ENCODE data around the gene KLHL14. TPM values are rescaled to one million over a fixed set of nuclear protein-coding genes. Genes with fewer than 3 reads are reported as not detected.

KLHL14 gene
- total and polyA plus RNA-seq, 2 experiments from 2014 or later, result 0.44 to 1.9 TPM

DNA sequence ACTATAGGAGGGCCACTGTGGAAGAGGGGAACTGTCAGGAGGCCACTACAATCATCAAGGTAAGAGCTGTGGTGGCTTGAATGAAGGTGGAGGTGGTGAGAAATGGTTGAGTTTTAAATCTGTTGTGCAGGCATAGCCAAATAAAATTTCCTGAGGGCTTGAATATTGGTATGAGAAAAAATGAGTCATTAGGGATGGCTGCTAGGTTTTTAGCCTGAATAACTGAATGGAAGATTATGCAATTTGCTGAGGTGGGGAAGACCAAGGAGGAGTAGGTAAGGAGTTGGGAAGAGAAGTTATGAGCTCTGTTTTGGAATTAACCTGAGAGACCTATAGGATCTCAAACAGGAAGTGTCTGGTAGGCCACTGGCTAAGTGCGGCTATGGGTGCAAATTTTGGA, 84.0 kb downstream of the KLHL14 start (continued):
- TF ChIP-seq, protein P1, sequence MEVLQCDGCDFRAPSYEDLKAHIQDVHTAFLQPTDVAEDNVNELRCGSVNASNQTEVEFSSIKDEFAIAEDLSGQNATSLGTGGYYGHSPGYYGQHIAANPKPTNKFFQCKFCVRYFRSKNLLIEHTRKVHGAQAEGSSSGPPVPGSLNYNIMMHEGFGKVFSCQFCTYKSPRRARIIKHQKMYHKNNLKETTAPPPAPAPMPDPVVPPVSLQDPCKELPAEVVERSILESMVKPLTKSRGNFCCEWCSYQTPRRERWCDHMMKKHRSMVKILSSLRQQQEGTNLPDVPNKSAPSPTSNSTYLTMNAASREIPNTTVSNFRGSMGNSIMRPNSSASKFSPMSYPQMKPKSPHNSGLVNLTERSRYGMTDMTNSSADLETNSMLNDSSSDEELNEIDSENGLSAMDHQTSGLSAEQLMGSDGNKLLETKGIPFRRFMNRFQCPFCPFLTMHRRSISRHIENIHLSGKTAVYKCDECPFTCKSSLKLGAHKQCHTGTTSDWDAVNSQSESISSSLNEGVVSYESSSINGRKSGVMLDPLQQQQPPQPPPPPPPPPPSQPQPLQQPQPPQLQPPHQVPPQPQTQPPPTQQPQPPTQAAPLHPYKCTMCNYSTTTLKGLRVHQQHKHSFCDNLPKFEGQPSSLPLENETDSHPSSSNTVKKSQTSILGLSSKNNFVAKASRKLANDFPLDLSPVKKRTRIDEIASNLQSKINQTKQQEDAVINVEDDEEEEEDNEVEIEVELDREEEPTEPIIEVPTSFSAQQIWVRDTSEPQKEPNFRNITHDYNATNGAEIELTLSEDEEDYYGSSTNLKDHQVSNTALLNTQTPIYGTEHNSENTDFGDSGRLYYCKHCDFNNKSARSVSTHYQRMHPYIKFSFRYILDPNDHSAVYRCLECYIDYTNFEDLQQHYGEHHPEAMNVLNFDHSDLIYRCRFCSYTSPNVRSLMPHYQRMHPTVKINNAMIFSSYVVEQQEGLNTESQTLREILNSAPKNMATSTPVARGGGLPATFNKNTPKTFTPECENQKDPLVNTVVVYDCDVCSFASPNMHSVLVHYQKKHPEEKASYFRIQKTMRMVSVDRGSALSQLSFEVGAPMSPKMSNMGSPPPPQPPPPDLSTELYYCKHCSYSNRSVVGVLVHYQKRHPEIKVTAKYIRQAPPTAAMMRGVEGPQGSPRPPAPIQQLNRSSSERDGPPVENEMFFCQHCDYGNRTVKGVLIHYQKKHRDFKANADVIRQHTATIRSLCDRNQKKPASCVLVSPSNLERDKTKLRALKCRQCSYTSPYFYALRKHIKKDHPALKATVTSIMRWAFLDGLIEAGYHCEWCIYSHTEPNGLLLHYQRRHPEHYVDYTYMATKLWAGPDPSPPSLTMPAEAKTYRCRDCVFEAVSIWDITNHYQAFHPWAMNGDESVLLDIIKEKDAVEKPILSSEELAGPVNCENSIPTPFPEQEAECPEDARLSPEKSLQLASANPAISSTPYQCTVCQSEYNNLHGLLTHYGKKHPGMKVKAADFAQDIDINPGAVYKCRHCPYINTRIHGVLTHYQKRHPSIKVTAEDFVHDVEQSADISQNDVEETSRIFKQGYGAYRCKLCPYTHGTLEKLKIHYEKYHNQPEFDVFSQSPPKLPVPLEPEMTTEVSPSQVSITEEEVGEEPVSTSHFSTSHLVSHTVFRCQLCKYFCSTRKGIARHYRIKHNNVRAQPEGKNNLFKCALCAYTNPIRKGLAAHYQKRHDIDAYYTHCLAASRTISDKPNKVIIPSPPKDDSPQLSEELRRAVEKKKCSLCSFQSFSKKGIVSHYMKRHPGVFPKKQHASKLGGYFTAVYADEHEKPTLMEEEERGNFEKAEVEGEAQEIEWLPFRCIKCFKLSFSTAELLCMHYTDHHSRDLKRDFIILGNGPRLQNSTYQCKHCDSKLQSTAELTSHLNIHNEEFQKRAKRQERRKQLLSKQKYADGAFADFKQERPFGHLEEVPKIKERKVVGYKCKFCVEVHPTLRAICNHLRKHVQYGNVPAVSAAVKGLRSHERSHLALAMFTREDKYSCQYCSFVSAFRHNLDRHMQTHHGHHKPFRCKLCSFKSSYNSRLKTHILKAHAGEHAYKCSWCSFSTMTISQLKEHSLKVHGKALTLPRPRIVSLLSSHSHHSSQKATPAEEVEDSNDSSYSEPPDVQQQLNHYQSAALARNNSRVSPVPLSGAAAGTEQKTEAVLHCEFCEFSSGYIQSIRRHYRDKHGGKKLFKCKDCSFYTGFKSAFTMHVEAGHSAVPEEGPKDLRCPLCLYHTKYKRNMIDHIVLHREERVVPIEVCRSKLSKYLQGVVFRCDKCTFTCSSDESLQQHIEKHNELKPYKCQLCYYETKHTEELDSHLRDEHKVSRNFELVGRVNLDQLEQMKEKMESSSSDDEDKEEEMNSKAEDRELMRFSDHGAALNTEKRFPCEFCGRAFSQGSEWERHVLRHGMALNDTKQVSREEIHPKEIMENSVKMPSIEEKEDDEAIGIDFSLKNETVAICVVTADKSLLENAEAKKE (CRISPR knock-in tag; IDR thresholded peaks at IDR 0.05), result no peak
- TF ChIP-seq JUNB (IDR thresholded peaks at IDR 0.05; ENCODE audit: unreplicated experiment), result no peak

DNA sequence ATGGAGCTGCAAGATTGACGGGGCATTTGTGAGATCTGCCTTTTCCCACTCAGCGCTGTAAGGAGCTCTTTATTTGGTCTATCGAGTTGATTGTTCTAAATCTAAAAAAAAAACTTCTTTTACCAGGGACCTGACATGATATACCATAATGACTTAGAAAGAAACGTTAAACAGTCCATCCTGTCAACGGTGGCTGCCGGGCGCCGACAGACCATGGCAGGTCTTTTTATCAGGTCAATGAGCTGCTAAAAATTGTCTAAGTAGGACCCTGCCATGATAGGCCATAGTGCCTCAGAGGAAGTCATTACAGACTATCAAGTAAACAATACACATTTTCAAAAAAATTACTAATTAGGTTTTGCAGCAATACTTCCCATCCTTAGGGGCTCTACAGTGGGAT, 87.9 kb downstream of the KLHL14 start:
- H3K4me1 Mint-ChIP-seq, result no peaks in the 10 kb centered on the region
- no peak for TF ChIP-seq NANOG (IDR thresholded peaks at IDR 0.05; ENCODE audit: borderline replicate concordance)
- TF ChIP-seq POLR2AphosphoS5 (IDR thresholded peaks at IDR 0.05; ENCODE audit: low read depth), result no peak
- TF ChIP-seq EZH2 (IDR thresholded peaks at IDR 0.05; ENCODE audit: low read depth, unreplicated experiment), result no peak
- TF ChIP-seq, protein P2, sequence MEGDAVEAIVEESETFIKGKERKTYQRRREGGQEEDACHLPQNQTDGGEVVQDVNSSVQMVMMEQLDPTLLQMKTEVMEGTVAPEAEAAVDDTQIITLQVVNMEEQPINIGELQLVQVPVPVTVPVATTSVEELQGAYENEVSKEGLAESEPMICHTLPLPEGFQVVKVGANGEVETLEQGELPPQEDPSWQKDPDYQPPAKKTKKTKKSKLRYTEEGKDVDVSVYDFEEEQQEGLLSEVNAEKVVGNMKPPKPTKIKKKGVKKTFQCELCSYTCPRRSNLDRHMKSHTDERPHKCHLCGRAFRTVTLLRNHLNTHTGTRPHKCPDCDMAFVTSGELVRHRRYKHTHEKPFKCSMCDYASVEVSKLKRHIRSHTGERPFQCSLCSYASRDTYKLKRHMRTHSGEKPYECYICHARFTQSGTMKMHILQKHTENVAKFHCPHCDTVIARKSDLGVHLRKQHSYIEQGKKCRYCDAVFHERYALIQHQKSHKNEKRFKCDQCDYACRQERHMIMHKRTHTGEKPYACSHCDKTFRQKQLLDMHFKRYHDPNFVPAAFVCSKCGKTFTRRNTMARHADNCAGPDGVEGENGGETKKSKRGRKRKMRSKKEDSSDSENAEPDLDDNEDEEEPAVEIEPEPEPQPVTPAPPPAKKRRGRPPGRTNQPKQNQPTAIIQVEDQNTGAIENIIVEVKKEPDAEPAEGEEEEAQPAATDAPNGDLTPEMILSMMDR (conservative IDR thresholded peaks at IDR 0.05; ENCODE audit: low read depth in 2 of 2), result no peak
- TF ChIP-seq CREB1 (CRISPR knock-in tag; IDR thresholded peaks at IDR 0.05; ENCODE audit: low read depth), result no peak
- no peak for TF ChIP-seq ZNF331 (CRISPR knock-in tag; IDR thresholded peaks at IDR 0.05; ENCODE audit: low read depth)
- no peak for TF ChIP-seq STAT1 (IDR thresholded peaks at IDR 0.05; ENCODE audit: unreplicated experiment)
- no peak for TF ChIP-seq ZNF114 (CRISPR knock-in tag; IDR thresholded peaks at IDR 0.05)
- TF ChIP-seq, protein P3, sequence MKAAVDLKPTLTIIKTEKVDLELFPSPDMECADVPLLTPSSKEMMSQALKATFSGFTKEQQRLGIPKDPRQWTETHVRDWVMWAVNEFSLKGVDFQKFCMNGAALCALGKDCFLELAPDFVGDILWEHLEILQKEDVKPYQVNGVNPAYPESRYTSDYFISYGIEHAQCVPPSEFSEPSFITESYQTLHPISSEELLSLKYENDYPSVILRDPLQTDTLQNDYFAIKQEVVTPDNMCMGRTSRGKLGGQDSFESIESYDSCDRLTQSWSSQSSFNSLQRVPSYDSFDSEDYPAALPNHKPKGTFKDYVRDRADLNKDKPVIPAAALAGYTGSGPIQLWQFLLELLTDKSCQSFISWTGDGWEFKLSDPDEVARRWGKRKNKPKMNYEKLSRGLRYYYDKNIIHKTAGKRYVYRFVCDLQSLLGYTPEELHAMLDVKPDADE (IDR thresholded peaks at IDR 0.05), result no peak
- no peak for TF ChIP-seq EZH2phosphoT487 (IDR thresholded peaks at IDR 0.05; ENCODE audit: unreplicated experiment)
- TF ChIP-seq JUNB (IDR thresholded peaks at IDR 0.05; ENCODE audit: unreplicated experiment), result no peak

More for the DNA sequence above, 87.9 kb downstream of the KLHL14 start:
- H3K4me3 ChIP-seq, result no peak overlapping the region
- DNase-seq (ENCODE audit: low spot score) (no peak), ATAC-seq (no peak)
- H3K79me2 ChIP-seq (replicated peaks; ENCODE audit: insufficient read depth), result no peaks in the 10 kb centered on the region
- no peak overlapping the region for H3K27ac Mint-ChIP-seq
- H3K4me2 ChIP-seq, result no peak overlapping the region
- no peak overlapping the region for H2AFZ ChIP-seq
- H3K27ac ChIP-seq (ENCODE audit: low read depth), result no peak overlapping the region
- H3F3A ChIP-seq (replicated peaks; ENCODE audit: low read depth), result no peaks in the 10 kb centered on the region
- no peaks in the 10 kb centered on the region for H3K9me3 Mint-ChIP-seq
- no peaks in the 10 kb centered on the region for H3K4me1 ChIP-seq (ENCODE audit: insufficient read depth)
- no peaks in the 10 kb centered on the region for H3K27me3 ChIP-seq (ENCODE audit: insufficient read depth)
- no peaks in the 10 kb centered on the region for H3K27me3 Mint-ChIP-seq (ENCODE audit: insufficient read depth, low read depth, poor library complexity)
- no peaks in the 10 kb centered on the region for H3K36me3 Mint-ChIP-seq (ENCODE audit: low read depth)
- no peaks in the 10 kb centered on the region for H3K36me3 ChIP-seq (ENCODE audit: insufficient read depth)
- no peaks in the 10 kb centered on the region for H4K20me1 ChIP-seq (replicated peaks; ENCODE audit: insufficient read depth)
- H3K9me2 ChIP-seq (ENCODE audit: insufficient read depth), result 0 out of 2 replicates have a peak, but pooled peaks cover 3% of the 10 kb centered on the region
- H3K4me3 Mint-ChIP-seq, result no peak overlapping the region

Measured in GM23338 (cell line).